ENCODE measurements around the gene RIMBP2. TPM values are rescaled to one million over a fixed set of nuclear protein-coding genes. Genes with fewer than 3 reads are reported as not detected.

The RIMBP2 gene
- total RNA-seq, 1 donor from 2014 or later: 1.1 TPM

- DNase-seq (ENCODE audit: low spot score): no peak
Observed at GRCh38 chr12:130491421-130492357, 224.4 kb downstream of the RIMBP2 start.

GRCh38 chr12:130490674-130491073 is 225.4 kb downstream of the RIMBP2 start:
- no peak for DNase-seq (ENCODE audit: low spot score)

DNA sequence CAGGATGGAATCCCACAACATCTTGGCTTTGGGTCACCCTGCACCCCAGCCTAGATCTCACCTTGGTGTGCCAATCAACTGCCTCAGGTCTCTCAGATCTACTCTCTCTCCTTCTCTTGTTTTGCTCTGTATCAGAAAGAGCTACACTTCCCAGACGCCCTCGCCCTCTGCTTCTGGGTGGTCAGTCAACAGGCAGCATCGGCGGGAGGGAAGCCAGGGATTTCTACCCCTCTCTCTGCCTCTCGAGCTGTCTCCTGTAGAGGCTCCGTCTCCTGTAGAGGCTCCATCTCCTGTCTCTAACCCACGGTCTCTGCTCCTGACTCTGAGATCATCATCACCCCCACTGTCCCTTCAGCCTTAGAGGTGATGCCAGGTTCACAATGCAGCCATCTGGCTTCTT is 226.8 kb downstream of the RIMBP2 start:
- no peak for DNase-seq (ENCODE audit: low spot score)

- no peak for DNase-seq (ENCODE audit: low spot score)
Observed at GRCh38 chr12:130488358-130488710, 227.8 kb downstream of the RIMBP2 start.

DNA sequence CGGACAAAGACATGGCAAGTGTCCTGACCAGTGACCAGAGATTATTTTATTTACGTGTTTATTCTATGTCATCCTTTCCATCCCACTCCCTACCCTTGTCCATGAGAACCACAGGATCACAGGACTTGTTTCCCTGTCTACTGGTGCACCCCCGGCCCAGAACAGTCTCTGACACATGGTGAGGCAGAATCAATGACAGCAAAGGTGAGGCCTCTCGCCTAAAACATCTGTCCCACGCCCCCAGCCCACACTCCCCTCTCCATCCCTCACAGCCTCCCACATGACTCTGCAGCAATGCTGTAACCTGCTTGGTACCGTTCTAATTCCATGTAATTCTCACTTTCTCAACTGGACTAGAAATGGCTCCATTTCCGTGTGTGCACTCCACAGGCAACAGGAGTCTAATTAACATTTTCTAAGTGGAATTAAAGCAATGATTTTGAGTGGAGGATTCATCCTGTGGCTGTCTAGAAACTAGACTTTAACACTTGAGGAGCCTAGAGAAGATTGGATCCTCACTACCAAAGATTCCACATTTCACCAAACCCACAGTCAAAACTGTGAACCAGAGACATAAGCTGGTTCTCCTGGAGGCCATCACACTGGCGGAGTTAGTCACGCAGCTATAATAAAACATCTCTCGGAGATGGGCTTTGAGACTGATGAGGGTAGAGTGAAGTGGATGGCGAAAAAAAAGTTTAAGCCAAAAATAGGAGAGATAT is 228.3 kb downstream of the RIMBP2 start:
- no peak for DNase-seq (ENCODE audit: low spot score)

DNA sequence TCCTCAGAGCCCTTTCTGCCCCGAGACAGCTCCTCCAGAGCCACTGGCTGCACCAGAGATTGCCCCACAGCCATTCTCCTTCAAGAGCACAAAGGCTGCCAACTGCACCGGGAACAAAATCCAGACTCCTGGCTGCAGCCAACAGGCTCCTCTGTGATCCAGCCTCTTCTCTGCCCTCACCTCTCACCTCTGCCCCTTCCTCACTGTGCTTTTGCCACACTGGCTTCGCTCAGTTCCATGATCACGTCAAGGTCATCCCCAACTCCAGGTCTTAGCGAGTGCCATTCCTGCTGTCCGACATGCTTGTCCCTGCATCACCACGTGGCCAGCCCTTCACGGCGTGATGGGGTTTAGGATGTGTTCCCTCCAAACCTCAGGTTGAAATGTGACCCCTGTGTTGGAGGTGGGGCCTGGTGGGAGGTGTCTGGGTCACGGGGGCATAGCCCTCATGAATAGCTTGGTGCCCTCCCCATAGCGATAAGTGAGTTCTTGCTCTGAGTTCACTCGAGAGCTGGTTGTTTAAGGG is 229.1 kb downstream of the RIMBP2 start:
- no peak for DNase-seq (ENCODE audit: low spot score)

DNA sequence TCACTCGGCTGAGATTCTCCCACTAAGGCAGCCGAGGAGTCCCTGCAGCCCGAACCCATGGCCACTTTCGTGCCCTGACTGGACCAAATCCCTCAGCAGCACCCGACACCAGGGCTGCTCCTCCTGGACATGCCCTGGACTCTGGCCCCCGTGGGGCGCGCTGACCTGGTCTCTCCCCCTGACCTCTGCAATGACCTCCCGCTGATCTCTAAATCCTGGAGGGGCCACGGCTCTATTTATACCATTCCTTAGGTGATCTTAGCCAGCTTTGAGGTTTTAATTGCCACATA is 230.0 kb downstream of the RIMBP2 start:
- no peak for DNase-seq (ENCODE audit: low spot score)

- no peak for DNase-seq (ENCODE audit: low spot score)
Observed at GRCh38 chr12:130485291-130486145, 230.6 kb downstream of the RIMBP2 start.

- DNase-seq (ENCODE audit: low spot score): no peak
Observed at GRCh38 chr12:130484221-130484620, 231.9 kb downstream of the RIMBP2 start.

DNA sequence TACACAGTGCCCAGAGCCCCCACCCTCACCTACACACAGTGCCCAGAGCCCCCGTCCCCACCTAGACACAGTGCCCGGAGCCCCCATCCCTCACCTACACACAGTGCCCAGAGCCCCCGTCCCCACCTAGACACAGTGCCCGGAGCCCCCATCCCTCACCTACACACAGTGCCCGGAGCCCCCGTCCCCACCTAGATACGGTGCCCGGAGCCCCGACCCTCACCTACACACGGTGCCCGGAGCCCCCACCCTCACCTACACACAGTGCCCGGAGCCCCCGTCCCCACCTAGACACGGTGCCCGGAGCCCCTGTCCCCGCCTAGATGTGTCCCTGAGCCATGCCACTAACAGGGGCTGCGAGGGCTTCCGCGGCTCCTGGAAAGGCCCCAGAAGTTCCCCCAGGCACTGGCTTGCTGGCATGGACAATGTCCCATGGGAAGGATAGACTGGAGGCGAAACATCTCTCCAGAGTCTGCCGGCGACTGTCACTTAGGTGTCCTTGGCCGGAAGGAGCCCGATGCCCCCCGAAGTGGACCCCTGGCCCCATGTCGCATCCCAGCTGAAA is 232.4 kb downstream of the RIMBP2 start:
- no peak for DNase-seq (ENCODE audit: low spot score)

GRCh38 chr12:130482448-130482847 is 233.7 kb downstream of the RIMBP2 start:
- DNase-seq (ENCODE audit: low spot score): no peak

DNA sequence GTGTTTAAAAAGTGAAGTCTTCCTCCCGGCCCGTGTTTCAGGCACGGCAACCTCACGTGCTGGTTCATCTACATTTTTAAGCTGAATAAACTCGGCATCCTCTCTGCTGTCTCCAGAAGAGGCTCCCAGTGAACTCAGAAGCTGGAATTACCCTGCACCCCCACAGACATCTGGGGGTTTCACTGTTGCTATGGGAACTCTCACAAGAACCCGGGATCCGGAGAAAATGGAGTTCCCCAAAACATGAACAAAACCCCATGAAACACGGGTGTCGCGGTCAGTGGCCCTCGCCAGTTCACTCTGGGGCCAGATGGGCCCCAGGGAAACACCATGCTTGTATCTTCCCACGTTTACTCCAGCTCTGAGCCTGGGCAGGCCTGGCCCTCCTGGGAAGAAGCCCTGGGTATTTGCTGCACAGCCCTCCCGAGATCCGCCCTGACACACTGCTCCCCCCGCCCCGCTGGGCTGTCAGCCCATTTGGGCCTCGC is 234.7 kb downstream of the RIMBP2 start:
- DNase-seq (ENCODE audit: low spot score): no peak

DNA sequence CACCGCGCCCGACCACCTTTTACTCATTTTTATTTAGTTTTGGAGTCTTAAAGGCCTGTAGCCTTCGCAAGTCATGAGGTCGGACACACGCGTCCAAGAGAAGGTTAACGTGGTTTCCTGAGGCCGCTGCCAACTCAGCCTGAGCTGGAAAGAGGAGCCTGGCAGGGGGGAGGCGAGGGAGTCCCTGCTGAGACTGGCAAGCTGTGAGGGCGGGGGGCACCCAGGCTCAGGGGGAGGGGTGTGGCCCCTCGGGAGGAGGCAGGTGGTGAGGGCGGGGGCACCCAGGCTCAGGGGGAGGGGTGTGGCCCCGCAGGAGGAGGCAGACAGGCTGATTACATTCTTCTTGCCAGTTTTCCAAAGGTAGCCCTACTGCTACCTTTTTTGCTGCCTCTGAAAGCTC is 235.2 kb downstream of the RIMBP2 start:
- no peak for DNase-seq (ENCODE audit: low spot score)

- DNase-seq (ENCODE audit: low spot score): no peak
Observed at GRCh38 chr12:130480231-130480630, 235.9 kb downstream of the RIMBP2 start.

- no peak for DNase-seq (ENCODE audit: low spot score)
Observed at GRCh38 chr12:130479401-130480125, 236.5 kb downstream of the RIMBP2 start.

DNA sequence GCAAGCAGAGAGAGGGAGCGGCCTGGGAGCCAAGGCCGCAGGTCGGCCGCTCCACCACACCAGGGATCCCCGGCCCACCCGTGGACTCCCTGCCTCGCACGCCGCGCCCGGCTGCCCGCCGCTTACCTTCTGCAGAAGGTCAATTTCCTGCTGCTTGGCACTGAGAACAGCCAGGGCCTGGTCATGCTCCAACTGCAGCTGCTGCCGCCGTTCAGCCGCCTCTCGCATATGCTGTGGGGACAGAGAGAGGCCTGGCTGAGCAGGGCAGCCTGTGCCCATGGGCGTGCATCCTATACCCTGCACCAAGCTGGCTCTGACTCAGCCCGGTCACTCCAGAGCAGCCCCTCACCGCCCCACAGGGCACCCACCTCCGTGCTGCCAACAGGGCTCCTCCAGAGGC is 237.3 kb downstream of the RIMBP2 start:
- DNase-seq (ENCODE audit: low spot score): no peak

GRCh38 chr12:130477701-130478100 is 238.4 kb downstream of the RIMBP2 start:
- DNase-seq (ENCODE audit: low spot score): no peak

DNA sequence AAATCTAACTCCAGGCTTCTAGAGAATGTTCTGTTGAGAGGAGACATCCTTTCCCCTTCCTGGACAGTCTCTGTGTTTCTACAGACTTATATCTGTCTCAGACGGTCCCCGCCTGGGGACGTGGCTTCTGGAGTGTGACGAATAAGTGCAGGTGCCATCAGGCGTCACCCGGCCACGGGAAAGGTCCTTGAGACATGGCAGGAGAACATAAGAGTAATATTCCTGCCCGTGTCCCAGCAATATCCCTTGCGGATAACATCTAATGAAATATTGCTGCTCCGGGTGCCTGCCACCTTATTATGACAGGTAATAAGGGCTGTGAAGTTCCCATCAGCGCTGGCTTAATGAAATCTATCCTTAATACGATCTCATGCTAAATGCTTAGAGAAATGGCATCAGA is 238.8 kb downstream of the RIMBP2 start:
- no peak for DNase-seq (ENCODE audit: low spot score)

DNA sequence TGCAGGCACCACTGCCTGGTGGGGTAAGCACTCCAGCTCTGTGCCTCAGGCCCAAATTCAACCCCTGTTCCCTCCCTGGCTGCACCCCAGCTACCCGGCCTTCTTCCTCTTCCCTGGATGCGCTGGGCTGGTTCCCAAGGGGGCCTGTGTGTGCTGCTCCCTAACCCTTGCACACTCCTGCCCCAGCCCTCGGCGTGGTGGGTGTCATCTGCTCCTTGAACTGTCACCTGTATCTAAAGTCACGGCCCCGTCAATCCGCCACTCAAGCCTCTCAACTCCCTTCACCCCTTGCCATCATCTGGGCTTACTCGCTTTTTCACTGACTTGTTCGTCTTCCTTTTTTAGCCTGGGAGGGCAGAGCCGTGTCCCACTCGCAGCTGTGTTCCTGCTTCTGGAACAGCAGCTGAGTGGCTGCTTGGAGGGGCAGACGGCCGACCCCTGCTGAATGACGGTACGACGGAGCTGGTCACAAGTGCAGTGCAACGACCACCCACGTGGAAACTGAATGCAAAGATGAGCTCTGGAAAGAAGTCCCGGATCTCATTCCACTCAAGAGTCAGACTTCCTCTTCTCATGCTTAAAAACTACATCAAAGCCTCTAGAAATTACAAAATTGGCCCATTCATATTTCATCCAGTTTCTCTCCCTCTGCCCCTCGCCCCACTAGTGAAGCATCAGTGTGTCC is 239.5 kb downstream of the RIMBP2 start:
- DNase-seq (ENCODE audit: low spot score): no peak

Data from mesenteric fat pad (tissue), 1 donor.